Left colon (tissue), 2 donors: ENCODE measurements around the gene CHRNG. TPM values are rescaled to one million over a fixed set of nuclear protein-coding genes. Genes with fewer than 3 reads are reported as not detected.

Experiments
- ATAC-seq: fragments of 200-7000 bp; cut with Tn5 transposase; one replicate; pipeline ENCODE4 v1.9.1; 2020; ENCODE audit warnings: mild to moderate bottlenecking, moderate library complexity
- DNase-seq, 2 donors: peaks; one replicate each; pipeline ENCODE4 v3.0.0-alpha.2; 2020
- intact Hi-C, 2 donors: fragments of 100-400 bp; cut with DNase I in 1 of 2; cut with micrococcal nuclease in 1 of 2; formaldehyde crosslinking; loops; one replicate each; pipeline versions ENCODE4 v1.11.2 to v1.14.0; 2022; cut with DNase I, micrococcal nuclease
- total RNA-seq, 2 donors: library from RNA; stranded (reverse); fragmentation: NEBNext Ultra II Directional; extraction: Animal tissue kit (Norgen Biotek cat#: 25700); gene quantifications; one replicate each; pipeline ENCODE4 v1.2.1, GENCODE V29; 2021
- donor health status: DM: no; HTN: no; CAD: no.
- donor health status: DM: yes; HTN: yes; CAD: no.

CHRNG gene
- total RNA-seq, 2 donors from 2014 or later: not detected

DNA sequence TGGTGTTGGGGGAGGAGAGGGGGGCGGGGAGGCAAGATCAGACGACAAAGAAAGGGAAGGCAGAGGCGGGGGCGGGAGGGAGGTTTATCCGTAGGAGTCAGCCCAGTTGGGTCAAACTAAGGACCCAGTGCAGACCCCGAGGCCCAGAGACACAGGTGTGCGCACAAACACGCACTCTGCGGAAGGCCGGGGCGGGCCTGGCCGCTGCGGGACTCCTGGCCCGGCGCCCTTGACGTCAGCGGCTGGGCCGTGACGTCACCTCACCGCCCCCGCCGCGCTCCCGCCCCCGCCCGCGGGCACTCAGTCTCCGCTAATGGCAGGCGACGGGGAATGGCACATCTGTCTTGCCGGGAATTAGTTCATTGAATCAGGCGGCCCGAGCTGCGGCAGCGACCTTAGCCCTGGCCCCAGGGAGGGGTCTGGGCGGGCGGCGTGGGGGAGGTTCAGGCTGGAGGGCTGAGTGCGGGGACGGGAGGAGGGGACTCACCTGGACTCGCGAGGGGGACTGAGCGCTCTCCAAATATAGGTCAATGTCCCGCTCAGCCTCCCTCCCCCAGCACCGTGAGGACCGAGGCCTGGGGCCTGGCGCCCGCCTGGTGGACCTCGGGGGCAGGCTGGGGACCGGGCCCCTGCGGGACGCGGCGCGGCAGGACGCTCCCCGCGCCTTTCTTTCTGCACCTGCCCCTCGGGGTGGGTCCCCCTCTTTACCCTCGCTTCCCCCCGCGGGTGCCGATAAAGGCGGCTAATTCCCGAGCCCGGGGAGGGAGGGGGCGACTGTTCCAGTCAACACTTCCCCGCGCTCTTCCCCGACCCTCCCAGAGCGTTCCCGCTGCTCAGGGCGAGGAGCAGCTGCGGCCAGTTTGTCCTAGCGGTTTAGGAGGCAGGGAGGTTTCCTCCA is 36.3 kb upstream of the CHRNG start:
- ATAC-seq (peak; percentile 49), DNase-seq (no peak)

DNA sequence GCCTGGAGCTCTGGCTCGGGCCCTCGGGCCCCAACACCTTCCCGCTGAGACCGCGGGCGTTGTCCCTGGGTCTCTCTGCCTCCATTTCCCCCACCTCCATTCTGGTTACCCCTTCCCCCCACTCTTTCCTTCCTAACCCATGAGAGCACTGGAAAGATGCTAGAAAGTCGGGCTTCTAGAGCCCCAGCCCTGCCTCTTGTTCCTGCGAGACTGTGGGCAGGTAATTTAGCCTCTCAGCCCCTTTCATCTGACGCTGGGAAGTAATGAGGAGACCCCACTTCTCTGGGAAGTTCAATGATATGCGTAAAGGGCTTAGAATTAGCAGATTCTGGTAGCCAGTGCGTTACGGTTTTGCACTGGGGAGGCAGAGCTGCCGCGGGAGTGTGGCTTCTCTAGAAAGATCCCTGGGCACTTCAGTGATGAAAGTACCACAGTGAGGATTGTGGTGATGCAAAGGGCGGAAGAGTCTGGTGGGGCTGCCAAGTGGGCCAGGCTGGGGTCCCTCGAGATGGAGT is 35.6 kb upstream of the CHRNG start:
- DNase-seq: no peak
- intact Hi-C loops: no loop called here
- no peak for ATAC-seq

More for the DNA sequence above, 36.3 kb upstream of the CHRNG start:
- intact Hi-C loops: no loop called here

- no peak for ATAC-seq
- DNase-seq: no peak
- intact Hi-C loops: no loop called here
These were observed 35.1 kb upstream of the CHRNG start for GRCh38 chr2:232504438-232504837.

DNA sequence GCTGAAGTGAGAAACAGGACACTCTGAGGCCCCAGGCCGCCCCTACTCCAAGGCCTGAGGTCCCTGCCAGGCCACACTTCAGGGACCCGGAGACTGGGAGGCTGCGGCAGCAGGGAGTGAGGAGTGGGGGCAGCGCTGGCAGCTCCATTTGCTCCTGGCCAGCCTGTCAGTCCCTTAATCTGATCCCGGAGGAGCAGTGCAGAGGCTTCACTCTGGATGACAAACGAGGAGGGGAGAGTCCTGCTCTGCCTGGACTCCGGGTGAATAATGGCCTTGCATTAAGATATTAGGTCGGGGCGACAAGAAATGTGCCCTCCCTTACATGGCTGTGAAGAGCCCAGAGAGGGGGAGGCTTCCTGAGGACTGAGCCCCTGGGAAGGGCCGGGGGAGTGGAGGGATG is 33.6 kb upstream of the CHRNG start:
- ATAC-seq: no peak
- intact Hi-C loops: no loop called here
- DNase-seq: no peak

DNA sequence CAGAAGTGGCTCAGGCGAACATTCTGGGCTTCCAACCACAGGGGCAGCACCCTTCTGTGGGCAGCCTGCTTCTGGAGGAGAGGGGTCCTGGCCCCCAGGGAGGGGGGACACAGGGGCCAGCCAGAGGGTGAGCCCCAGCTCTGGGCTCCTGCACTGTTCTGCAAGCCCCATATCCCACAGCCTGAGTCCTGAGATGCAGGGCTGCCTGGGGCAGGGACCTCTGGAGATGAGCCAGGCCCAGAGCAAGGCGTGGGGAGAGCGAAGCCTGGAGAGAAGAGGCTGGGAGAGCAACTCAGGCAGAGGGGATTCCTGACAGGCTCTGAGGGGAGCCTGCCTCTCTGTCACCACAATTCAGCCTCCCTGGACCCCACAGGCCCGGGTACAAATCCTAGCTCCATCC is 32.8 kb upstream of the CHRNG start:
- ATAC-seq: no peak
- intact Hi-C loops: no loop called here
- DNase-seq: no peak

DNA sequence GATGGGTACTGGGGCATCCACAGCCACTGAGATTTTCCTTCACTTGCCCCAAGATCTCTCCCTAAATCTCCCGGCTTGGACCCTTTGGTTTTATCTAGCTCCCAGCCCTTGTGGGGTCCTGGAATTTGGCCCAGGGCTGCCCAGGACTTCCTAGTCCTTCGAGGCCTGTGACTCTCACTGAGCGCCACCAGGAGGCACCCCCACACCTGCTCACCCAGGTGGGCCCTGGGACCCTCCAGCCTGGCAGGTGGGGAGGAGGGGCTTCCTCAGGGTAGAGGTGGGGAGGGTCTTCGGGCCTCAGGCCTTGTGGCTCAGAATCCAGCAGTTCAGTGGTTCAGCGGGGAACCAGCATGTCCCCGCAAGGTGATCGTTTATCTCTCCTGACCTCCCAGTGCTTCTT is 31.2 kb upstream of the CHRNG start:
- intact Hi-C loops: no loop called here
- ATAC-seq (no peak), DNase-seq (no peak)

DNA sequence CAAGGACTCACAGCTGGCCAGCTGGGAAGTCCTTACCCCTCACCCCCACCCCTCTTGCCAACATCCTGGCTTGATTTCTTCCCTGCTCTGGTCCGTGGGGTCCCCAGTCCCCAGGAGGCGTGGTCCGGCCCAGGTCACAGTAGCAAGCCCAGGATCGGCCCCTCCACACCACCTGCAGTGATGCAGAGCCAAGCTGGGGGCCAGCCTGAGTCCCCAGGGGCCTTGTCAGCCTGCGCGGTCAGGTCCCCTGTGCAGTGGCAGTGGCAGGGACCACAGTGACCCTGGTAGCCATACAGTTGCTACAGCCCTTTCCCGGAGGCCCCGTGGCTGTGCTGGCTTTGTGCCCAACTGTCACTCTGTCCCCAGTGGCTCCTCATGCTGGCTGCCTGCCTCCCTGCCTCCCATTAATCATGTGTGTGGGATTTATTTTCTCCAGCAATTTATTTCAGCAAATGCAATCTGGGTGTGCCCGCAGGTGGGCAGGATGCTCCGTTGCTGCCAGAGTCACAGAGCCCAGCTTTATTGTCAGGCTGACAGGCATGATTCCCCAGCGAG is 28.1 kb upstream of the CHRNG start:
- intact Hi-C loops: no loop called here
- ATAC-seq (no peak), DNase-seq (no peak)

DNA sequence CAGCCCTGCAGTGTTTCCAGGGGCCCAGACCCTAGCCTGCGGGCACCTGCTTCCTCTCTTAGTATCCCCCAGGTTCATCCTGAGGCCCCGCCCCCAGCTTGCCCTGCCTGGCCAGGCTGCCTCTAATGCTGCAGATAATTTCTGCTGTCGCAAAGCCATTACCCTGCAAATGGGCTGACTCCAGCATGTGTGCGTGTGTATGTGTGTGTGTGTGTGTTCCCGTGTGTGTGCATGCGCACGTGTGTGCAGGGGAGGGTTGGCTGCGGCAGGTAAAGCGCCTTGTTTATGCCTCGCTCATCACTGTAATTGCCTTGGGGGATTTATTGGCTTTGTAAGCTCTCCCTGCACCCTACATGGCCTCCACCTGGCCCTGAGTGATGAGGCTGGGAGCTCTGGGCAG is 26.9 kb upstream of the CHRNG start:
- intact Hi-C loops: no loop called here
- DNase-seq: no peak
- ATAC-seq: no peak

DNA sequence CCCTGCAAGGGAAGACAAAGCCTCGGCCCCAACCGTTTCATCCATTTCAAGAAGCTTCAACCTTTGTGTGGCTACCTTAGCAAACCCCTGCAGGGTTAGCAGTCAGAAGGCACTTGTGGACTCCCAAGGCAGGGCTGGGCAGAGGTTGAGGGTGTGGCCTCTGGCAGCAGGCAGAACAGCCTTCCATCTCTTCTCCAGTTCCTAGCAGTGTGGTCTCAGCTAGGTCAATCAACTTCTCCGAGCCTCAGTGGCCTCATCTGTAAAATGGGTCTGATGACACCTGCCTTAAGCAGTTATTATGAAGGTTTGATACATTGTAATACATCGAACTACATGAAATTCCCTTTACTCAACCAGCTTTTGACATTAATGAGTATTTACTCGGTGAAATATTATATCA is 26.1 kb upstream of the CHRNG start:
- ATAC-seq: no peak
- no peak for DNase-seq
- intact Hi-C loops: no loop called here

- no peak for ATAC-seq
- intact Hi-C loops: loop anchor here in 1 of 2 donors (5.0 kb wide), 1 partner anchor 68 kb away; no protein-coding TSS in a partner anchor
These were observed 23.9 kb upstream of the CHRNG start for GRCh38 chr2:232515639-232516038.

DNA sequence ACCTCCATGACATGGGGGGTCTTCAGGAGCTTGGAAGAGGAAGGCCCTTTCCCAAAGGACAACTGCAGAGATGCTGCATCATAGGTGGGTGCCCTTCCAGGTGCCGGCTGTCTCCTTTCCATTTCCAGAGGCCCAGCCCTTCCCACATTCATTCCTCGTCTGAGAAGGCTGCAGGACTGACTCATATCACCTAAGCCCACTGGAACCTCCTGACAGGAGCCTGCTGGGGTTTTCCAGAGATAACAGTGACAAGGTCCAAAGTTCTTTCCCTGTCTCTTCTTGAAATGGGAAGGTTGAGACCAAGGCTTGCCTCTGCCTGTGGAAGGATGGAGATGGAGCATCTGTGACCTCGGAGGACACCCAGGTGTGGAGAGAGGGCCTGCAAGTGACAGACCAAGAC is 22.9 kb upstream of the CHRNG start:
- DNase-seq: no peak
- intact Hi-C loops: loop anchor here in 1 of 2 donors (5.0 kb wide), 1 partner anchor 69 kb away; no protein-coding TSS in a partner anchor
- no peak for ATAC-seq

More at GRCh38 chr2:232515639-232516038, 23.9 kb upstream of the CHRNG start:
- DNase-seq: no peak

- intact Hi-C loops: loop anchor here in 1 of 2 donors (5.0 kb wide), 1 partner anchor 72 kb away; no protein-coding TSS in a partner anchor
- DNase-seq (no peak), ATAC-seq (no peak)
These were observed 20.6 kb upstream of the CHRNG start for GRCh38 chr2:232518844-232519243.

DNA sequence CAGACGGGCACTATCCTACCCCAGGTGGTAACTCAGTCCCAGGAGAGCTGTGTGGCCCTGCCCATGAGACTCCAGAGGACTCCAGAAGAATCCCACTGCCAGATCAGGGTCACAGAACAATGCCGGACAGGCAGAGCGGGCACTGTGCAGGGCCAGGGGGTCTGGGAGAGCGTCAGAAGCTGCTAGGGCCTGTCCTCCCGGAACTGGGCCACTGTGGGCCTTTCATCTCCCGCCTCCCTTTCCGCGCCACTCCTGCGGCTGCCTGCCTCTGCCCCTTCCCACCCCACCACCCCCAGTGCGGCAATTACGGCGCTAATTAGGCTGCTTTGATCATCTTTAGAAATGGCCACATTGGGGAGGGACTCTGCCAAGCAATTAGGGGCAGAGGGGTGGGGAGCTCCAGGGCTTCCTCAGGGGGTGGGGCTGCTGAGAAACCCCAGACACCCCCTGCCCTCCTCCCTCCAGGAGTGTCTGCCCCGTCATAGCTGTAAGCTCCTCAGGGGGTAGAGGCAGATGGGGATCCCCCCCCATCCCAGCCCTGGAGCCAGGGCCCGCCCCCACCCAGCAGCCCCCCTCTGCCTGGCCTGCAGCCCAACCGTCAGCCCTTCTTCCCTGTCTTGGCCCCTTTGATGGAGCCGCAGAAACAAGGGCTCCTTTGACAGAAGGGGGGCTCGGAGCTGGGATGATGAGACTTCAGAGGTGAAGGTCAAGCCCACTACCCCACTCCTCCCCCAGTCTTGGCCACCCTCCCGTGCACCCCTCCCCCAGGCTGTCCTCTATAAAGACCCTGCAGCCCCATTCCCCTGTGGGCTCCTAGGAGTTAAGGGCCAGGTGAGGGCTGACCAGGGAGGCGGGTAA is 19.7 kb upstream of the CHRNG start, which contains the start of gene PRSS56:
PRSS56 (plus strand) TSS at position 808 of the 858 bp plus-strand sequence. CDS start 211 bp downstream, outside the sequence.
- intact Hi-C loops: loop anchor here in 1 of 2 donors (5.0 kb wide), 1 partner anchor 73 kb away; no protein-coding TSS in a partner anchor
- ATAC-seq (no peak), DNase-seq (no peak)

GRCh38 chr2:232520489-232520888 is 19.0 kb upstream of the CHRNG start:
- DNase-seq (no peak), ATAC-seq (no peak)
- intact Hi-C loops: no loop called here

DNA sequence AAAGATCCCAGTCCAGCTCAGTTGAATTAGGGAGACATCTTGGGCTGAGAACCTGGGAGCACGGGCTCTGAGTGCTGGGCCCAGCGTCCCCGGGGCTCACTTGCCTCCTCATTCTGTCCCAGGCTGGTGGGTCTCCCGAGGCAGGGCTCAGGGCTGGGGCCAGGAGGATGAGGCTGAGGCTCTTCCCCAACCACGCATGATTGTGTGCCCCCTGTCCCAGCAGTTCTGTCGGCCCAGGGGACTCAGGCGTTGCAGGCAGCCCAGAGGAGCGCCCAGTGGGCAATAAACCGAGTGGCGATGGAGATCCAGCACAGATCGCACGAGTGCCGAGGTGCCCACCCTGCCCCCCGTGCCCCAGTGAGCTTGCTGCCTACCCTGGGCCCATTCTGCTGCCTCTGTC is 18.4 kb upstream of the CHRNG start:
- DNase-seq (no peak), ATAC-seq (no peak)
- intact Hi-C loops: no loop called here

- ATAC-seq (peak; percentile 71), DNase-seq (peak in 1 of 2 donors; percentile 72)
- intact Hi-C loops: no loop called here
These were observed 17.4 kb upstream of the CHRNG start for GRCh38 chr2:232521959-232522622.

DNA sequence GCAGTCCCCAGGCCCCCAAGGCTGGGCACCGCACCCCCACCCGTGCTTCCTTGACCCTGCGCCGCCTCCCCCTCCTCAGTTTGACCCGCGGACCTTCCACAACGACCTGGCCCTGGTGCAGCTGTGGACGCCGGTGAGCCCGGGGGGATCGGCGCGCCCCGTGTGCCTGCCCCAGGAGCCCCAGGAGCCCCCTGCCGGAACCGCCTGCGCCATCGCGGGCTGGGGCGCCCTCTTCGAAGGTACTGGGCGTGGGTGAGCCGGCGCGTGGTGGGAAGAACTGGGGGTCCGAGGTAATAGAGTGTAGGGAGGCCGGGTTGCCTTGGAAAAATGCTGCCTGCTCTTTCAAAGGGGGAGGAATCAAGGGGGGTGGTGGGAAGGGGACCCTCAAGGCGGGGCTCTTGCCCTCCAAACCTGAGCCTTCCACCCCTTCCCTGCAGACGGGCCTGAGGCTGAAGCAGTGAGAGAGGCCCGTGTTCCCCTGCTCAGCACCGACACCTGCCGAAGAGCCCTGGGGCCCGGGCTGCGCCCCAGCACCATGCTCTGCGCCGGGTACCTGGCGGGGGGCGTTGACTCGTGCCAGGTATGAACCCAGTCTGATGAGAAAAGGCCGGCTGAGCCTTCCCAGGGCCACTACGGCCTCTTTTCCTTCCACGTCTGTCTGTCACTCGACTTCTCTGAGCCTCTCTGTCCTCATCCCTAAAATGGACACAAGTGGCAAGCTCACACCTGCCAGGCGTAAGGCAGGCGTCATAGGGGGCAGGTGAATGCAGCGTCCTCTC is 16.7 kb upstream of the CHRNG start:
- ATAC-seq: no peak
- no peak for DNase-seq
- intact Hi-C loops: no loop called here

DNA sequence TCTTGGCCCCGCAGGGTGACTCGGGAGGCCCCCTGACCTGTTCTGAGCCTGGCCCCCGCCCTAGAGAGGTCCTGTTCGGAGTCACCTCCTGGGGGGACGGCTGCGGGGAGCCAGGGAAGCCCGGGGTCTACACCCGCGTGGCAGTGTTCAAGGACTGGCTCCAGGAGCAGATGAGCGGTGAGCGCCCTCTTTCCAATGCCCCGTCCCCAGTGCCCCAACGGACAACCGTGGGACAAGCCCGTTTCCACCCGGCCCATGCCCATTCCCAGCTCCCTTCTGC is 16.1 kb upstream of the CHRNG start:
- no peak for DNase-seq
- intact Hi-C loops: no loop called here

More for the DNA sequence above, 16.1 kb upstream of the CHRNG start:
- no peak for ATAC-seq
